ENCODE measurements around the gene CTNNA2.

- TF ChIP-seq CTCF (conservative IDR thresholded peaks at IDR 0.05) = no peak
- TF ChIP-seq EZH2 (IDR thresholded peaks at IDR 0.05; ENCODE audit: low read depth) = no peak
Measured at GRCh38 chr2:80269806-80270205, 757.0 kb downstream of the CTNNA2 start.

All from PC-9 (cell line).